ENCODE measurements around the gene GJA4. TPM values are rescaled to one million over a fixed set of nuclear protein-coding genes. Genes with fewer than 3 reads are reported as not detected.

GJA4 gene
- total RNA-seq, 2 donors from 2014 or later, result 31.6 to 50.9 TPM

DNA sequence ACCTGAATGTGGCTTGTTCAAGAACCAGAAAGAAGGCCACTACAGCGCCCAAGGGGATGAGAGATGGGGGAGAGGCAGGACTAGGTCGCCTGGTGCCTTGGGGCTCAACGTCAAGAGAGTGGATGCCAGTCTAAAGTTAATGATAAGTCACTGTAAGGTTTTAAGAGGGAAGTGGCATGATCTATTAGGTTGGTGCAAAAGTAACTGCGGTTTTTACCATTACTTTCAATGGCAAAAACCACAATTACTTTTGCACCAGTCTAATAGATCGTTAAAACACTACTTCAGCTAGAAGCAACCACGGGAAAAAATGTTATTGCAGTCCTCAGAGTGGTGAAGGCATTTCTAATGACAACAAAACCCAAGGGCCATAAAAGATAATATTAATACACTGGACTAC, 14.4 kb upstream of the GJA4 start:
- no peak for DNase-seq (ENCODE audit: low spot score)
- H3K4me1 ChIP-seq, result peaks cover 0 to 14% of the 10 kb centered on the region in 2 donors

DNA sequence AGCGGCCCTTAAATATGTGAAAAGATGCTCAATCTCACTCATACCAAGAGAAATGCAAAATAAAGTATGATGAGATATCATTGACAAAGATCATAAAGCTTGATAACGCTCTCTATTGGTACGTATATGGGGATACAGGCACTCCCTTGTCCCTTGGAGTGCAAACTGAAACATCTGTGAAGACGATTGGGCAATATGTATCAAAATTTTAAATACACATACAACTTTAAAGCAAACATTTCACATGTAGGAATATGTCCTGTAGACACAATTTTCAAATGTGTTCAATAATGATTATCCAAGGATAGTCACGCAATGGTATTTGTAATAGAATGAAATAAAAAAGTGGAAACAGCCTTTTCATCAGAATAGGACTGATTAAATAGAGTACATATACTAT, 13.8 kb upstream of the GJA4 start:
- peaks cover 0 to 14% of the 10 kb centered on the region in 2 donors for H3K4me1 ChIP-seq

More for the DNA sequence above, 14.4 kb upstream of the GJA4 start:
- H3K9me3 ChIP-seq, result no peaks in the 10 kb centered on the region
- no peak overlapping the region for H3K4me3 ChIP-seq
- H3K27me3 ChIP-seq, result peaks cover 11 to 20% of the 10 kb centered on the region in 2 donors
- TF ChIP-seq, protein P1, sequence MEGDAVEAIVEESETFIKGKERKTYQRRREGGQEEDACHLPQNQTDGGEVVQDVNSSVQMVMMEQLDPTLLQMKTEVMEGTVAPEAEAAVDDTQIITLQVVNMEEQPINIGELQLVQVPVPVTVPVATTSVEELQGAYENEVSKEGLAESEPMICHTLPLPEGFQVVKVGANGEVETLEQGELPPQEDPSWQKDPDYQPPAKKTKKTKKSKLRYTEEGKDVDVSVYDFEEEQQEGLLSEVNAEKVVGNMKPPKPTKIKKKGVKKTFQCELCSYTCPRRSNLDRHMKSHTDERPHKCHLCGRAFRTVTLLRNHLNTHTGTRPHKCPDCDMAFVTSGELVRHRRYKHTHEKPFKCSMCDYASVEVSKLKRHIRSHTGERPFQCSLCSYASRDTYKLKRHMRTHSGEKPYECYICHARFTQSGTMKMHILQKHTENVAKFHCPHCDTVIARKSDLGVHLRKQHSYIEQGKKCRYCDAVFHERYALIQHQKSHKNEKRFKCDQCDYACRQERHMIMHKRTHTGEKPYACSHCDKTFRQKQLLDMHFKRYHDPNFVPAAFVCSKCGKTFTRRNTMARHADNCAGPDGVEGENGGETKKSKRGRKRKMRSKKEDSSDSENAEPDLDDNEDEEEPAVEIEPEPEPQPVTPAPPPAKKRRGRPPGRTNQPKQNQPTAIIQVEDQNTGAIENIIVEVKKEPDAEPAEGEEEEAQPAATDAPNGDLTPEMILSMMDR (IDR thresholded peaks at IDR 0.05), result no peak
- no peaks in the 10 kb centered on the region for H3K36me3 ChIP-seq
- H3K27ac ChIP-seq, result no peak overlapping the region

DNA sequence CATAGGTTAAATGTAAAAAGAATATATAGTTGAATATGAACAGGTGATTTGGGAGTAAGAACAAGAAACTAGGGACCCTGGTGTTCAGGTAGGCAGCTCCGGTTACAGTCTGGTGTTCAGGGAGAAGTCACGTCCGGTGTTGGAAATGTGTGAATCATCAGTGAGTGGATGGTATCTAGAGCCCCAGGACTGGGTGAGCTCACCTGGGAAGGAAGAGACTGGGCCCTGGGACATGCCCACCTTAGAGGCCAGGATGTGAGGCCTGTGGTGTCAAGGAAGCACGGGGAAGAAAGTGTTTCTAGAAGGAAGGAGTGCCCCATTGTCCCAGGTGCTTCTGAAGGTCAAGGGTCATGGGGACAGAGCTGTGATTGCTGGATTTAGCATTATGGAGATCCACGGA, 13.3 kb upstream of the GJA4 start:
- no peak overlapping the region for H3K4me3 ChIP-seq
- TF ChIP-seq, protein P1 (IDR thresholded peaks at IDR 0.05), result no peak
- no peak overlapping the region for H3K27ac ChIP-seq
- peaks cover 0 to 14% of the 10 kb centered on the region in 2 donors for H3K4me1 ChIP-seq
- DNase-seq (ENCODE audit: low spot score), result no peak
- peaks cover 11 to 20% of the 10 kb centered on the region in 2 donors for H3K27me3 ChIP-seq
- H3K36me3 ChIP-seq, result no peaks in the 10 kb centered on the region
- H3K9me3 ChIP-seq, result no peaks in the 10 kb centered on the region

More for the DNA sequence above, 13.8 kb upstream of the GJA4 start:
- no peak overlapping the region for H3K4me3 ChIP-seq
- H3K27me3 ChIP-seq, result peaks cover 11 to 20% of the 10 kb centered on the region in 2 donors
- H3K9me3 ChIP-seq, result no peaks in the 10 kb centered on the region
- TF ChIP-seq, protein P1 (IDR thresholded peaks at IDR 0.05), result no peak
- no peaks in the 10 kb centered on the region for H3K36me3 ChIP-seq
- no peak overlapping the region for H3K27ac ChIP-seq
- DNase-seq (ENCODE audit: low spot score), result no peak

DNA sequence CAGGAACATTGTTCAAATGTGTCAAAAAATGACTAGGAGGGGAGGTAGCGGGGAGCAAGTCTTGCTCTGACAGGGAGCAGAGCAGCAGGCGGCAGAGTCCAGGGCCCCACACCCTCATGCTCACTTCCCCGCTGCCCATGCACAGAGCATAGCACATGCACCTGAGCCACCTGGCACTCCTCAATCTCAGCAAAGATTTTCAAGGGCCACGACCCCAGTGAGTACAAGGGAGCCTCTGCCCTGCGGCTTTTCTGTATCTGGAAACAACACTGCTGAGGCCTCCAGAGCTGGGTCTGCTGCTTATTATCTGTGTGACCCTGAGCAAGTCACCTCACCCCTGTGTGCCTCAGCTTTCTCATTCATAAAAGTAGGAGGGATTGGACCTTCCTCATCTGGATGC, 12.8 kb upstream of the GJA4 start:
- Histone ChIP-seq H3K4me3 (no peak overlapping the region), H3K27ac (no peak overlapping the region), H3K9me3 (no peaks in the 10 kb centered on the region), H3K36me3 (no peaks in the 10 kb centered on the region), H3K27me3 (peaks cover 11 to 20% of the 10 kb centered on the region in 2 donors), H3K4me1 (peaks cover 0 to 14% of the 10 kb centered on the region in 2 donors)
- TF ChIP-seq, protein P1 (IDR thresholded peaks at IDR 0.05), result no peak
- no peak for DNase-seq (ENCODE audit: low spot score)

DNA sequence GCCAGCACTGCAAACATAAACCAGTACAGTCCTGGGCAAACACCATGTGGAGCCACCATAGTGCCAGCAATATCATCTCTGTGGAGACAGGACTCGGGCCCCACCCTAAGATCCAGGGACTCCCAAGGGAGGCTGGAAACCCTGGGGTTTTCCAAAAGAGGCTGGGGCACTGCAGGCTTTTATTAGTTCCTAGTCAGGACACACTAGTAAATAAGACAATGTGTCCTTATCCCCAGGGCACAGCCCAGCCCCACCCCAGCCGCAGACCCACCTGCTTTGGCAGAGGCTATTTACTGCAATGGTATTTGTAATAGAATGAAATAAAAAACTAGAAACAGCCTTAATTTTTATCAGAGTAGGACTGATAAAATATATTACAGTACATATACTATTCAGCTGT, 12.3 kb upstream of the GJA4 start:
- no peak overlapping the region for H3K4me3 ChIP-seq

More for the DNA sequence above, 12.3 kb upstream of the GJA4 start:
- TF ChIP-seq, protein P1 (IDR thresholded peaks at IDR 0.05), result no peak
- Histone ChIP-seq H3K9me3 (no peaks in the 10 kb centered on the region), H3K36me3 (no peaks in the 10 kb centered on the region), H3K27ac (no peak overlapping the region), H3K4me1 (peaks cover 0 to 14% of the 10 kb centered on the region in 2 donors), H3K27me3 (peaks cover 11 to 20% of the 10 kb centered on the region in 2 donors)
- DNase-seq (ENCODE audit: low spot score), result no peak

Measured in right atrium auricular region (tissue), 2 donors.